ENCODE measurements around the gene PLXDC2. TPM values are rescaled to one million over a fixed set of nuclear protein-coding genes. Genes with fewer than 3 reads are reported as not detected.

The PLXDC2 gene
- total RNA-seq, 1 experiment from 2014 or later = not detected

GRCh38 chr10:20109613-20110012 is 293.4 kb downstream of the PLXDC2 start:
- no peak for ATAC-seq
- H3K79me2 ChIP-seq (ENCODE audit: low read length) = no peaks in the 10 kb centered on the region
- H3K9me2 ChIP-seq (replicated peaks; ENCODE audit: low read length) = no peaks in the 10 kb centered on the region
- H4K20me1 ChIP-seq (ENCODE audit: low read length) = no peaks in the 10 kb centered on the region
- H3K27me3 ChIP-seq (ENCODE audit: low read length) = no peaks in the 10 kb centered on the region
- ChIA-PET CTCF (no interaction called here), POLR2A (ENCODE audit: unreplicated experiment) (no interaction called here)
- no peaks in the 10 kb centered on the region for H3K36me3 ChIP-seq (ENCODE audit: low read depth, low read length)
- no peak overlapping the region for H3K27ac ChIP-seq (ENCODE audit: low read length)
- no peak overlapping the region for H3K4me2 ChIP-seq (ENCODE audit: low read length)
- no peak for DNase-seq
- no TSS peak for BruUV-seq (replicated peaks)
- H3K9me3 ChIP-seq (ENCODE audit: low read length) = no peaks in the 10 kb centered on the region
- TF ChIP-seq EZH2 (IDR thresholded peaks at IDR 0.05; ENCODE audit: low read length, unreplicated experiment) = no peak
- TF ChIP-seq EZH2phosphoT487 (IDR thresholded peaks at IDR 0.05; ENCODE audit: borderline replicate concordance, low read length) = no peak
- TF ChIP-seq CTCF (conservative IDR thresholded peaks at IDR 0.05; ENCODE audit: low read depth, low read length) = no peak
- H2AFZ ChIP-seq (ENCODE audit: low read length) = no peak overlapping the region
- H3K9ac ChIP-seq (ENCODE audit: low read length) = no peak overlapping the region
- H3K4me1 ChIP-seq (ENCODE audit: insufficient read depth, low read length) = no peaks in the 10 kb centered on the region
- no peak overlapping the region for H3K4me3 ChIP-seq (ENCODE audit: low read length)
- no peaks in the 10 kb centered on the region for H3F3A ChIP-seq (ENCODE audit: low read length, unreplicated experiment)
- intact Hi-C loops (cut with micrococcal nuclease) = no loop called here

GRCh38 chr10:20110125-20111100 is 294.2 kb downstream of the PLXDC2 start:
- Histone ChIP-seq H3K36me3 (ENCODE audit: low read depth, low read length) (no peaks in the 10 kb centered on the region), H3K4me2 (ENCODE audit: low read length) (no peak overlapping the region), H3K9ac (ENCODE audit: low read length) (no peak overlapping the region), H3K9me3 (ENCODE audit: low read length) (no peaks in the 10 kb centered on the region), H2AFZ (ENCODE audit: low read length) (no peak overlapping the region), H3K27me3 (ENCODE audit: low read length) (no peaks in the 10 kb centered on the region), H3F3A (ENCODE audit: low read length, unreplicated experiment) (no peaks in the 10 kb centered on the region), H3K4me1 (ENCODE audit: insufficient read depth, low read length) (no peaks in the 10 kb centered on the region), H3K79me2 (ENCODE audit: low read length) (no peaks in the 10 kb centered on the region), H3K4me3 (ENCODE audit: low read length) (no peak overlapping the region), H3K27ac (ENCODE audit: low read length) (no peak overlapping the region), H4K20me1 (ENCODE audit: low read length) (no peaks in the 10 kb centered on the region), H3K9me2 (replicated peaks; ENCODE audit: low read length) (no peaks in the 10 kb centered on the region)
- DNase-seq = no peak
- POLR2A ChIA-PET (ENCODE audit: unreplicated experiment) = no interaction called here
- intact Hi-C loops (cut with micrococcal nuclease) = no loop called here
- ATAC-seq = no peak
- no TSS peak for BruUV-seq (replicated peaks)
- CTCF ChIA-PET = no interaction called here
- TF ChIP-seq EZH2 (IDR thresholded peaks at IDR 0.05; ENCODE audit: low read length, unreplicated experiment) (no peak), CTCF (conservative IDR thresholded peaks at IDR 0.05; ENCODE audit: low read depth, low read length) (no peak), EZH2phosphoT487 (IDR thresholded peaks at IDR 0.05; ENCODE audit: borderline replicate concordance, low read length) (no peak)

GRCh38 chr10:20114179-20114578 is 297.9 kb downstream of the PLXDC2 start:
- POLR2A ChIA-PET (ENCODE audit: unreplicated experiment) = no interaction called here

More at GRCh38 chr10:20114179-20114578, 297.9 kb downstream of the PLXDC2 start:
- no peaks in the 10 kb centered on the region for H3K9me2 ChIP-seq (replicated peaks; ENCODE audit: low read length)
- ATAC-seq (no peak), DNase-seq (no peak)
- no peak overlapping the region for H2AFZ ChIP-seq (ENCODE audit: low read length)
- no peaks in the 10 kb centered on the region for H3K4me1 ChIP-seq (ENCODE audit: insufficient read depth, low read length)
- no TSS peak for BruUV-seq (replicated peaks)
- H3K4me3 ChIP-seq (ENCODE audit: low read length) = no peak overlapping the region
- CTCF ChIA-PET = no interaction called here
- H3K36me3 ChIP-seq (ENCODE audit: low read depth, low read length) = no peaks in the 10 kb centered on the region
- no peaks in the 10 kb centered on the region for H4K20me1 ChIP-seq (ENCODE audit: low read length)
- intact Hi-C loops (cut with micrococcal nuclease) = no loop called here
- no peaks in the 10 kb centered on the region for H3K9me3 ChIP-seq (ENCODE audit: low read length)
- no peaks in the 10 kb centered on the region; the same call in 1 of the 2 replicates for H3K27me3 ChIP-seq (ENCODE audit: low read length)
- H3K9ac ChIP-seq (ENCODE audit: low read length) = no peak overlapping the region
- no peak overlapping the region for H3K27ac ChIP-seq (ENCODE audit: low read length)
- no peaks in the 10 kb centered on the region for H3F3A ChIP-seq (ENCODE audit: low read length, unreplicated experiment)
- TF ChIP-seq EZH2 (IDR thresholded peaks at IDR 0.05; ENCODE audit: low read length, unreplicated experiment) (no peak), CTCF (conservative IDR thresholded peaks at IDR 0.05; ENCODE audit: low read depth, low read length) (no peak), EZH2phosphoT487 (IDR thresholded peaks at IDR 0.05; ENCODE audit: borderline replicate concordance, low read length) (no peak)
- H3K79me2 ChIP-seq (ENCODE audit: low read length) = no peaks in the 10 kb centered on the region
- H3K4me2 ChIP-seq (ENCODE audit: low read length) = no peak overlapping the region
